GM23338 (cell line): ENCODE results near the gene KCNJ6. TPM values are rescaled to one million over a fixed set of nuclear protein-coding genes. Genes with fewer than 3 reads are reported as not detected.

Experiments used
- CREB1 ChIP-seq: fragments of 250-450 bp; sonication (Bioruptor Pico); IDR thresholded peaks from 2 replicates; pipeline ENCODE4 v1.5.0; 2020; ENCODE audit warnings: low read depth, mild to moderate bottlenecking, moderate library complexity
- CTCF ChIP-seq, 2 experiments: fragments of 200-600 bp in 1 of 2; sonication (generic) in 1 of 2; conservative IDR thresholded peaks; 2 replicates each; pipeline versions ENCODE4 v1.5.1 to v1.6.1; 2016 to 2017; ENCODE audit warnings: antibody characterized with exemption in 2 of 2, low read depth in 2 of 2, mild to moderate bottlenecking in 2 of 2, moderate library complexity in 1 of 2
- ETS1 ChIP-seq: IDR thresholded peaks from 2 replicates; pipeline ENCODE4 v1.6.1; 2016; ENCODE audit warnings: antibody characterized with exemption
- NANOG ChIP-seq: IDR thresholded peaks from 2 replicates; pipeline ENCODE4 v1.6.1; 2016; ENCODE audit warnings: antibody characterized with exemption, borderline replicate concordance
- POLR2AphosphoS5 ChIP-seq: IDR thresholded peaks from 2 replicates; pipeline ENCODE4 v1.6.1; 2016; ENCODE audit warnings: antibody characterized with exemption, low read depth
- REST ChIP-seq: IDR thresholded peaks from one replicate; pipeline ENCODE4 v1.6.1; 2018; ENCODE audit warnings: antibody characterized with exemption; ENCODE audit not compliant: unreplicated experiment
- ZNF114 ChIP-seq: fragments of 250-450 bp; sonication (Bioruptor Pico); IDR thresholded peaks from 2 replicates; pipeline ENCODE4 v1.5.0; 2020; ENCODE audit warnings: mild to moderate bottlenecking, moderate library complexity
- ZNF462 ChIP-seq: fragments of 250-450 bp; sonication (Bioruptor Pico); IDR thresholded peaks from 2 replicates; pipeline ENCODE4 v1.5.0; 2020; ENCODE audit warnings: mild to moderate bottlenecking, moderate library complexity
- polyA plus RNA-seq: library from polyadenylated mRNA; unstranded; fragments of >200 nt; fragmentation: Nextera tagmentation; extraction: Ambion mirVana; gene quantifications from 2 replicates; pipeline ENCODE4 v1.2.1, GENCODE V29; 2016
- total RNA-seq: library from RNA; depleted of rRNA; stranded (reverse); fragments of >200 nt; shearing (Covaris generic); gene quantifications from 2 replicates; pipeline ENCODE4 v1.2.3, GENCODE V29; 2014

The KCNJ6 gene
- total and polyA plus RNA-seq, 2 experiments from 2014 or later = 0.48 to 0.52 TPM

GRCh38 chr21:37734846-37735245, 181.4 kb downstream of the KCNJ6 start (continued):
- TF ChIP-seq ZNF462 (no peak), REST (no peak), POLR2AphosphoS5 (no peak), CTCF (conservative IDR thresholded peaks at IDR 0.05; ENCODE audit: low read depth in 2 of 2) (no peak), ZNF114 (no peak), ETS1 (no peak), CREB1 (CRISPR knock-in tag) (no peak), NANOG (no peak)
